Lower lobe of right lung (tissue), 2 donors: Measurements from ENCODE around the gene SIDT1. TPM values are rescaled to one million over a fixed set of nuclear protein-coding genes. Genes with fewer than 3 reads are reported as not detected.

Experiments
- ATAC-seq, 2 donors: fragments of 200-7000 bp; cut with Tn5 transposase; one replicate each; pipeline ENCODE4 v1.9.1; 2020 to 2022; ENCODE audit warnings: mild to moderate bottlenecking in 2 of 2, moderate library complexity in 2 of 2
- DNase-seq: peaks from one replicate; pipeline ENCODE4 v3.0.0-alpha.2; 2020
- H3K27ac ChIP-seq: fragments of 200-600 bp; one replicate; pipeline ENCODE4 v1.8.0; 2022
- H3K27me3 ChIP-seq: fragments of 200-600 bp; one replicate; pipeline ENCODE4 v1.8.0; 2022; ENCODE audit warnings: low read depth
- H3K36me3 ChIP-seq: fragments of 200-600 bp; one replicate; pipeline ENCODE4 v1.8.0; 2022; ENCODE audit warnings: mild to moderate bottlenecking
- H3K4me1 ChIP-seq: fragments of 200-600 bp; one replicate; pipeline ENCODE4 v1.8.0; 2022
- H3K4me3 ChIP-seq: fragments of 200-600 bp; one replicate; pipeline ENCODE4 v1.8.0; 2022; ENCODE audit warnings: mild to moderate bottlenecking
- H3K9me3 ChIP-seq: fragments of 200-600 bp; one replicate; pipeline ENCODE4 v1.8.0; 2022
- intact Hi-C: fragments of 100-400 bp; cut with DNase I; formaldehyde crosslinking; loops from one replicate; pipeline ENCODE4 v1.11.0; 2022
- total RNA-seq: library from RNA; stranded (reverse); fragmentation: NEBNext Ultra II Directional; extraction: Animal tissue kit (Norgen Biotek cat#: 25700); gene quantifications from one replicate; pipeline ENCODE4 v1.2.1, GENCODE V29; 2021
- TF ChIP-seq, protein P1 (sequence below): fragments of 200-600 bp; IDR thresholded peaks from one replicate; pipeline ENCODE4 v1.8.0; 2022; ENCODE audit warnings: antibody characterized with exemption, mild to moderate bottlenecking
- donor health status: DM: no; HTN: yes; CAD: no; lungs with severe emphysema.

The SIDT1 gene
- total RNA-seq, 1 donor from 2014 or later = 5.3 TPM

DNA sequence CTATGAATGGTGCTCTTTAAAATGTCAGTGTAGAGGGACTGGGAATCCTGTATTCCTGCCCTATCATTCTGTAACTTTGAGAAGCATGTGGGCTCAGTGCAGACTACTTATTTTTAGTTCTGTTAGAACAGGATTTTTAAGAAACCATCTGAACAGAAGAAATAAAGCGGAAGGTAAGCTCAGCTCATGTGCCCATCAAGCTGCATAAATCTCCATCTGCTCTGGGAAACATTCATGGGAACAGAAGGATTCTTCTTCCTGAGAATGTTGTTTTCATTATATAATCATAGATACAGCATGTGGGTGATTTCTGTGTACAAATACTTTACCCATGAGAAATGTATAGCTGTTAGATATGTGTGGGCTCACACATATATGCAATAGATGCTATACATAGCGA is 69.9 kb downstream of the SIDT1 start:
- H3K27ac ChIP-seq = no peak overlapping the region
- ATAC-seq (no peak), DNase-seq (no peak)
- H3K9me3 ChIP-seq = no peaks in the 10 kb centered on the region
- H3K4me1 ChIP-seq = peaks cover 5% of the 10 kb centered on the region
- H3K4me3 ChIP-seq = no peak overlapping the region
- TF ChIP-seq, protein P1, sequence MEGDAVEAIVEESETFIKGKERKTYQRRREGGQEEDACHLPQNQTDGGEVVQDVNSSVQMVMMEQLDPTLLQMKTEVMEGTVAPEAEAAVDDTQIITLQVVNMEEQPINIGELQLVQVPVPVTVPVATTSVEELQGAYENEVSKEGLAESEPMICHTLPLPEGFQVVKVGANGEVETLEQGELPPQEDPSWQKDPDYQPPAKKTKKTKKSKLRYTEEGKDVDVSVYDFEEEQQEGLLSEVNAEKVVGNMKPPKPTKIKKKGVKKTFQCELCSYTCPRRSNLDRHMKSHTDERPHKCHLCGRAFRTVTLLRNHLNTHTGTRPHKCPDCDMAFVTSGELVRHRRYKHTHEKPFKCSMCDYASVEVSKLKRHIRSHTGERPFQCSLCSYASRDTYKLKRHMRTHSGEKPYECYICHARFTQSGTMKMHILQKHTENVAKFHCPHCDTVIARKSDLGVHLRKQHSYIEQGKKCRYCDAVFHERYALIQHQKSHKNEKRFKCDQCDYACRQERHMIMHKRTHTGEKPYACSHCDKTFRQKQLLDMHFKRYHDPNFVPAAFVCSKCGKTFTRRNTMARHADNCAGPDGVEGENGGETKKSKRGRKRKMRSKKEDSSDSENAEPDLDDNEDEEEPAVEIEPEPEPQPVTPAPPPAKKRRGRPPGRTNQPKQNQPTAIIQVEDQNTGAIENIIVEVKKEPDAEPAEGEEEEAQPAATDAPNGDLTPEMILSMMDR = no peak
- H3K36me3 ChIP-seq = no peaks in the 10 kb centered on the region
- intact Hi-C loops = no loop called here
- H3K27me3 ChIP-seq = no peaks in the 10 kb centered on the region

DNA sequence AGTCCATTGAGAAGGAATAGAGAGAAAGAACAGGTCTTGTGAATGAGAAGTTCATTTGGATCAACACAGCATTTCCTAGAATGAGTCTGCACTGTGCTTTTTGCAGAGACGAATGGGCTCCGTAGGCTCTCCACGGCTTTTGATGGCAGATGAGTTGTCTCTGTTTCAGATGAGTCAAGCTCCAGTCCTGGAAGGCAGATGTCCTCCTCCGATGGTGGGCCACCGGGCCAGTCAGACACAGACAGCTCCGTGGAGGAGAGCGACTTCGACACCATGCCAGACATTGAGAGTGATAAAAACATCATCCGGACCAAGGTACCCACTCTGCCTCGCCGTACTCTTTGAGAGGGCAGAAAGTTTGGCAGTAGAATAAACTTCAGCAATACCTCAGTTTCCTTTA is 70.5 kb downstream of the SIDT1 start:
- Histone ChIP-seq H3K9me3 (no peaks in the 10 kb centered on the region), H3K27me3 (no peaks in the 10 kb centered on the region), H3K27ac (no peak overlapping the region), H3K4me1 (peaks cover 5% of the 10 kb centered on the region), H3K4me3 (no peak overlapping the region), H3K36me3 (no peaks in the 10 kb centered on the region)
- DNase-seq = no peak
- TF ChIP-seq, protein P1 = no peak
- intact Hi-C loops = no loop called here
- no peak for ATAC-seq

DNA sequence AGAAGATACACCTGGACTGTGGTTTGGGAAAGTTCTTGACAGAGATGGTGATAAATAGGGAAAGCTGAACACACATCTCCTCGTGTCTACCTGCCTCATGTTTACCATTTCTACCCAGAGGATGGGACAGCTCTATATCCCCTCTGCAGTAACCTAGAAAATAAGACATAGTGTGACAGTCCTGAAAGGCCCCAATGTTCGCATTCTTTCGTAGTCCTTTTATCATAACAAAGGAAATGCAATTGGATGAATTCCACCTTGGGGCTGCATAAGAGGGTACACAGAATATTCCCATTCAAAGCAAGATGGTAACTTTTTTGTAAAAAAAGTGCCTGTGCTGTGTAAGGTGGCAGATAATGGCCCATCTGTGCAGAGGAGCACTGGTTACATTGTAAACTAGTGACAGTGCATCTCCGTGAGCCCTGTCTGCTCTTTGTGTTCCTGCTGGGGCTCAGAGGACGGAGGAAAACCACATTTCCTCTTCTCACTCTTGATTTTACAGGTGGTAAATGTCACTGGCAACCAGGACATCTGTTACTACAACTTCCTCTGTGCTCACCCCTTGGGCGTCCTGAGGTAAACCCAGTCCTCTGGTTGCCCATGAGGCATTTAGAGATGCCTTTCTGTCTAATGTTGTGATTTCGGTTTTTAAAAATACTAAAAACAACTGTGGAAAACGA is 74.3 kb downstream of the SIDT1 start:
- H3K9me3 ChIP-seq = no peaks in the 10 kb centered on the region
- intact Hi-C loops = no loop called here
- peak; percentile 32 to 70 for ATAC-seq
- H3K4me3 ChIP-seq = no peak overlapping the region
- no peaks in the 10 kb centered on the region for H3K36me3 ChIP-seq
- peaks cover 5% of the 10 kb centered on the region for H3K4me1 ChIP-seq
- TF ChIP-seq, protein P1 = no peak
- no peak overlapping the region for H3K27ac ChIP-seq
- H3K27me3 ChIP-seq = no peaks in the 10 kb centered on the region
- no peak for DNase-seq

DNA sequence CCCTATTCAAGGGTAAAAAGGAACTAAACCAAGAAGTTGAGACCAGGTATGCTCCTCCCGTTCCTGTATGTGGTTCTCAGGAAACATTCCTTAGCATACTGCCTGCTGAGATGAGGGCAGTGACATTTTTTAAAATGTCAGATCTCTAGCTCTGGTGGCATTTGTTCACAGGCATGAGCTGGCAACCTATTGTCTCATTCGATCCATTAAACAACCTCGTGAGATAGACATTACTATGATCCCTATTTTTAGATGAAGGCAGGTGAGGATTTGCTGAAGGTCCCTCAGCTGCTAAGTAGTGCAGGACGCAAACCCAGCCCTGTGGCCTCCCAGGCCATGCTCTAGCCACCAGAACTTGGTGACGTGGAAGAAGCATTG is 74.9 kb downstream of the SIDT1 start:
- H3K4me3 ChIP-seq = no peak overlapping the region
- ATAC-seq (no peak), DNase-seq (no peak)
- no peaks in the 10 kb centered on the region for H3K27me3 ChIP-seq
- intact Hi-C loops = no loop called here
- no peaks in the 10 kb centered on the region for H3K9me3 ChIP-seq
- H3K27ac ChIP-seq = no peak overlapping the region
- TF ChIP-seq, protein P1 = no peak
- H3K4me1 ChIP-seq = peaks cover 5% of the 10 kb centered on the region
- H3K36me3 ChIP-seq = no peaks in the 10 kb centered on the region

DNA sequence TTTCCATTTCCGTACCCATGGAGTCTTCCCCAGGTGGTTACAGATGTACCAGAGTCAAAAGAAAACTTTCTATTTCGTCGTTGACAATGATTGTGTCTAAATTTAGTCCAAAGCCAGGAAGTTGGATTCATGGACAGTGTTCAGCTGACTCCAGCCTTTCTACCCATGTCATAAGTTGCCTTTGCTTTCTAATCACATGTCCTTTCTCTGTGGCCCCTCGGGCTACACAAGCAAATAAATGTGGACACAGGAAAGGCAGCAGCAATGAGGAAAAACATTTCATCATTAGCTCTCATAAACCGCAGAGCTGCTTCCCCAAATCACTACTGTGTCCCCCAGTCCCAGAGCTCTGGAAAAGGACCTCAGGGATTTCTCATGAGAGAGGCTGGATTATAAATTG is 82.0 kb downstream of the SIDT1 start:
- H3K9me3 ChIP-seq = no peaks in the 10 kb centered on the region
- peaks cover 11% of the 10 kb centered on the region for H3K4me1 ChIP-seq
- H3K4me3 ChIP-seq = no peak overlapping the region
- H3K36me3 ChIP-seq = no peaks in the 10 kb centered on the region
- H3K27me3 ChIP-seq = no peaks in the 10 kb centered on the region
- intact Hi-C loops = no loop called here
- DNase-seq (no peak), ATAC-seq (peak; percentile 32 to 54)
- TF ChIP-seq, protein P1 = no peak
- H3K27ac ChIP-seq = peak overlapping the region; percentile 56
